Tibial artery (tissue), 4 donors: Measurements from ENCODE around the gene NAA35.

ENCODE experiments used
- DNase-seq, 2 donors: peaks; one replicate each; pipeline ENCODE4 v3.0.0-alpha.2; 2019
- H3K27ac ChIP-seq, 2 donors: fragments of 200-600 bp; sonication (generic) in 1 of 2; 1 replicate in 1 of 2; 2 replicates in 1 of 2; pipeline ENCODE4 v1.5.1; 2018 to 2019; ENCODE audit warnings: mild to moderate bottlenecking in 1 of 2
- H3K27me3 ChIP-seq, 2 donors: fragments of 200-600 bp; sonication (generic) in 1 of 2; one replicate each; pipeline versions ENCODE4 v1.5.1 to v1.6.0; 2016 to 2019
- H3K36me3 ChIP-seq, 3 donors: fragments of 200-600 bp; sonication (generic) in 2 of 3; one replicate each; pipeline ENCODE4 v1.5.1; 2016 to 2019; ENCODE audit warnings: mild to moderate bottlenecking in 2 of 3
- H3K4me1 ChIP-seq, 4 donors: fragments of 200-600 bp; sonication (generic) in 2 of 4; 1 replicate in 3 of 4; 2 replicates in 1 of 4; pipeline ENCODE4 v1.5.1; 2016 to 2019
- H3K4me3 ChIP-seq, 2 donors: fragments of 200-600 bp; sonication (generic) in 1 of 2; 1 replicate in 1 of 2; 2 replicates in 1 of 2; pipeline ENCODE4 v1.5.1; 2018 to 2019; ENCODE audit warnings: mild to moderate bottlenecking in 2 of 2
- H3K9me3 ChIP-seq, 3 donors: fragments of 200-600 bp; sonication (generic) in 1 of 3; one replicate each; pipeline ENCODE4 v1.5.1; 2016 to 2019
- CTCF ChIP-seq, 2 experiments: fragments of 200-600 bp in 1 of 2; fragments of 450-650 bp in 1 of 2; IDR thresholded peaks; one replicate each; pipeline ENCODE4 v1.5.1; 2017 to 2019; ENCODE audit warnings: antibody characterized with exemption in 2 of 2, mild to moderate bottlenecking in 1 of 2, moderate library complexity in 1 of 2
- intact Hi-C: fragments of 100-400 bp; cut with DNase I; formaldehyde crosslinking; loops from one replicate; pipeline ENCODE4 v1.15.0; 2023; ENCODE audit warnings: low total_unique reads

NAA35 gene

GRCh38 chr9:85984457-85984856 is 43.5 kb downstream of the NAA35 start:
- no peak for TF ChIP-seq CTCF (IDR thresholded peaks at IDR 0.05)
- Histone ChIP-seq H3K4me1 (no peaks in the 10 kb centered on the region), H3K36me3 (peaks cover 25 to 39% (median 25%) of the 10 kb centered on the region in 3 donors), H3K9me3 (no peaks in the 10 kb centered on the region), H3K27me3 (no peaks in the 10 kb centered on the region), H3K4me3 (no peak overlapping the region), H3K27ac (no peak overlapping the region)
- DNase-seq = no peak
- intact Hi-C loops = no loop called here

GRCh38 chr9:85987236-85987635 is 46.3 kb downstream of the NAA35 start:
- H3K27ac ChIP-seq = no peak overlapping the region
- no peak for TF ChIP-seq CTCF (IDR thresholded peaks at IDR 0.05)
- DNase-seq = no peak
- H3K9me3 ChIP-seq = no peaks in the 10 kb centered on the region
- H3K36me3 ChIP-seq = peaks cover 13 to 29% (median 14%) of the 10 kb centered on the region in 3 donors
- intact Hi-C loops = no loop called here
- H3K4me1 ChIP-seq = no peaks in the 10 kb centered on the region
- H3K27me3 ChIP-seq = no peaks in the 10 kb centered on the region
- H3K4me3 ChIP-seq = no peak overlapping the region

- Histone ChIP-seq H3K4me3 (no peak overlapping the region), H3K4me1 (no peaks in the 10 kb centered on the region), H3K9me3 (no peaks in the 10 kb centered on the region), H3K36me3 (peaks cover 17 to 27% (median 20%) of the 10 kb centered on the region in 3 donors), H3K27ac (no peak overlapping the region), H3K27me3 (no peaks in the 10 kb centered on the region)
- intact Hi-C loops = no loop called here
- no peak for DNase-seq
- no peak for TF ChIP-seq CTCF (IDR thresholded peaks at IDR 0.05)
These were observed 53.2 kb downstream of the NAA35 start for GRCh38 chr9:85994191-85994590.

GRCh38 chr9:85995097-85995496 is 54.2 kb downstream of the NAA35 start:
- Histone ChIP-seq H3K27me3 (no peaks in the 10 kb centered on the region), H3K4me3 (no peak overlapping the region), H3K9me3 (no peaks in the 10 kb centered on the region), H3K27ac (no peak overlapping the region), H3K4me1 (no peaks in the 10 kb centered on the region), H3K36me3 (peaks cover 17 to 31% (median 20%) of the 10 kb centered on the region in 3 donors)
- intact Hi-C loops = no loop called here
- no peak for TF ChIP-seq CTCF (IDR thresholded peaks at IDR 0.05)
- DNase-seq = no peak

GRCh38 chr9:85995599-85995998 is 54.7 kb downstream of the NAA35 start:
- intact Hi-C loops = no loop called here
- Histone ChIP-seq H3K27me3 (no peaks in the 10 kb centered on the region), H3K9me3 (no peaks in the 10 kb centered on the region), H3K36me3 (peaks cover 17 to 31% (median 20%) of the 10 kb centered on the region in 3 donors), H3K27ac (no peak overlapping the region), H3K4me1 (no peaks in the 10 kb centered on the region), H3K4me3 (no peak overlapping the region)
- no peak for TF ChIP-seq CTCF (IDR thresholded peaks at IDR 0.05)
- DNase-seq = no peak

- intact Hi-C loops = no loop called here
- DNase-seq = no peak
- TF ChIP-seq CTCF (IDR thresholded peaks at IDR 0.05) = no peak
- Histone ChIP-seq H3K27me3 (no peaks in the 10 kb centered on the region), H3K9me3 (no peaks in the 10 kb centered on the region), H3K27ac (no peak overlapping the region), H3K36me3 (peaks cover 48 to 68% (median 65%) of the 10 kb centered on the region in 3 donors), H3K4me1 (no peaks in the 10 kb centered on the region), H3K4me3 (no peak overlapping the region)
These were observed 64.4 kb downstream of the NAA35 start for GRCh38 chr9:86005253-86005775.
